ENCODE data around the gene KRTAP20-3.

The KRTAP20-3 gene

GRCh38 chr21:30642564-30642963, at the start of gene KRTAP20-3:
TSS of gene KRTAP20-3 (plus strand) at chr21:30642864.
- DNase-seq (ENCODE audit: low read depth in 3 of 3): no peak

DNA sequence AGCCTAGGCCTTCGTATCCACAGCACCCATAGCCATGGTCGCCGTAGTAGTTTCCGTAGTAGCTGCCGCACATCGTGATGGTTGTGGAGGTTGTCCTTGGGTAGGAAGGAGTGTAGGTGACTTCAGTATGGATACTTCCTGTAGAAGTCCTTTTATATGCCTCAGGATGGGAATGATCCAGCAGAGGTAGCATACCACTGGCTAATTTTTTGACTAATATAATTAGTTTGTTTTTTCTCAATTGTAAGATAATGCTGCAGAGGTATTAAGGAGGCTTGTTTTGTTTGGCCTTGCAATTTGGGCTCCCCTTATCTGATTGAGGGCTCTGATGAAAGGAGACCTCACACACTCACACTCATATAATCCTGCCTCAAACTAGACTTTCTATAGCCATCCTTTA, 43.9 kb upstream of the KRTAP20-3 start, which contains the start of gene KRTAP6-2:
KRTAP6-2 (minus strand) TSS at position 101 of the 400 bp plus-strand sequence; CDS start at position 73, 28 bp downstream.
- DNase-seq (ENCODE audit: low read depth in 3 of 3): no peak

DNA sequence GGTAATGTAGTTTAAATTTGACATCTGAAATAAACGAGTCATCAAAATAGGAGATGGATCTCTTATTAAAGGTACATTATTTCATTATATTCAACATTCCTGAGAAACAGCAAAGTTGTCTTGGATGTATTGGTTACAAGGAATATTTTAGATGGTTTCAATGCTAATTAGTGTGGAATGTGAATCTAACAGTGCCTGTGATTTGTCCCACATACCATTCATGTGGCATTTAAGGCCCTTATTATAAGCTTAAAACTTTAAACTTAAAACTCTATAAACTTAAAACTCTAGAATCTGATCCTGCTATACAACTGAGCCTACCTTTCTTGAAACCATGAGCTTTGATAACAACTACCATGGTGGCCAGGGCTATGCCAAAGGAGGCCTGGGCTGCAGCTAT, 41.9 kb upstream of the KRTAP20-3 start, which contains the start of gene KRTAP22-1:
KRTAP22-1 (plus strand) TSS at position 301 of the 400 bp plus-strand sequence.
- no peak for DNase-seq (ENCODE audit: low read depth in 3 of 3)

DNA sequence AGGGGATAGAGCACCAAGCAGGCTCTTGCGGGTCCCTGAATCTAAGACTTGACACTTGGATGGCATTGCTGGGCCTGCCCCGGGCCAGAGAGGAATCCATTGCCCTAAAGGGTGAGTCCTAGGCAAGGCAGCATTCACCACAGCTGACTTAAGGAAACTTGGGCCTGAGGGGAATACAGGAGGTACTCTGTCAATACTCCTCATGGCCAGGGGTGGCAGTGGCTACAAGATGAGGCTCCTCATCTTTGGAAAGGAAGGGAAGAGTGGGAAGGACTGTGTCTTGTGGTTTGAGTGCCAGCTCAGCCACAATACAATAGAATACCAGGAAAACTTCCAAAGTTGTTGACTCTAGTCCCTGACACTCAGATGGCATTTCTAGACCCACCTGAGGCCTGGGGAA, 36.7 kb upstream of the KRTAP20-3 start:
- no peak for DNase-seq (ENCODE audit: low read depth in 3 of 3)

- DNase-seq (ENCODE audit: low read depth in 3 of 3): no peak
These were observed 30.5 kb upstream of the KRTAP20-3 start for GRCh38 chr21:30612132-30612531.

DNA sequence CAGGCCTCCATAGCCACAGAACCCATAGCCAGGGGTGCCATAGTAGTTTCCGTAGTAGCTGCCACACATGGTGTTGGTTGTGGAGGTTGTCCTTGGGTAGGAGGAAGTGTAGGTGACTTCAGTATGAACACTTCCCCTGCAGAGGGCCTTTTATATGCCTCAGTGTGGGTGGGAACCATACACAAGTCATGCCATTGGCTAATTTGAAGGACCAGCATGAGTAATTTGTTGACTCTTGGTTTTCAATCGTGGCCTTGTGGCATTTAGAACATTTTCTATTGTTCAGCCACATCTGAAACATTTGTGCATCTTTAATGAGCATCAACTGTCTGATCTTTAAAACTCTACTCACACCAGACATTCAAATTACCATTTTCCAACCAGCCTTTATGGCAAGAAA, 28.8 kb upstream of the KRTAP20-3 start, which contains the start of gene KRTAP6-1:
KRTAP6-1 (minus strand) TSS at position 95 of the 400 bp plus-strand sequence; CDS start at position 69, 26 bp downstream.
- DNase-seq (ENCODE audit: low read depth in 3 of 3): no peak

- DNase-seq (ENCODE audit: low read depth in 3 of 3): no peak
These were observed 27.5 kb upstream of the KRTAP20-3 start for GRCh38 chr21:30615199-30615598.

GRCh38 chr21:30616125-30616524, 26.5 kb upstream of the KRTAP20-3 start, which contains the start of gene KRTAP20-1:
TSS of gene KRTAP20-1 (plus strand) at chr21:30616425. CDS start at chr21:30616455, 30 bp downstream.
- no peak for DNase-seq (ENCODE audit: low read depth in 3 of 3)

GRCh38 chr21:30620080-30620479, 22.6 kb upstream of the KRTAP20-3 start:
- DNase-seq (ENCODE audit: low read depth in 3 of 3): no peak

GRCh38 chr21:30620522-30620921, 22.1 kb upstream of the KRTAP20-3 start, which contains the start of gene KRTAP20-4:
TSS of gene KRTAP20-4 (plus strand) at chr21:30620627.
- no peak for DNase-seq (ENCODE audit: low read depth in 3 of 3)

- DNase-seq (ENCODE audit: low read depth in 3 of 3): no peak
These were observed 19.3 kb upstream of the KRTAP20-3 start for GRCh38 chr21:30623362-30623761.

DNA sequence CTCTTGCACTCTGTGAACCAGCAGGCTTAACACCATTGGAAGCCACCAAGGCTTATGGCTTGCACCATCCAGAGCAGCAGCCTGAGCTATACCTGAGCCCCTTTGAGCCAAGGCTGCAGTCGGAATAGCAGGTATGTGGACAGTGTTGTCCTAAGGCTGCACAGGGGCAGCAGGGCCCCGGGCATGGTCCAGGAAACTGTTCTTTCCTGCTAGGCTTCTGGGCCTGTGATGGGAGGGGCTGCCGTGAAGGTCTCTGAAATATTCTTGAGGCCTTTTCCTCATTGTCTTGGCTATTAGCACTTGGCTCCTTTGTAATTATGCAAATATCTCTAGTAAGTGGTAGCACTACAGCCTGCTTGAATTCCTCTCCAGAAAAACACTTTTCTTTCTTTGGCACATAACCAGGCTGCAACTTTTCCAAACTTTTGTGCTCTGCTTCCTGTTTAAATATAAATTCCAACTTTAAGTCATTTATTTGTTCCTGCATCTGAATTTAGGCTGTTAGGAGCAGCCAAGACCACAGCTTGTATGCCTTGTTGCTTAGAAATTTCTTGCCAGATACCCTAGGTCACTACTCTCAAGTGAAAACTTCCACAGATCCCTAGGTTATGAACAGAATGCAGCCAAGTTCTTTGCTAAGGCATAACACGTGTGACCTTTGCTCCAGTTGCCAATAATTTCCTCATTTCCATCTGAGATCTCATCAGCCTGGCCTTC, 17.1 kb upstream of the KRTAP20-3 start:
- DNase-seq (ENCODE audit: low read depth in 3 of 3): no peak

GRCh38 chr21:30628109-30628508, 14.6 kb upstream of the KRTAP20-3 start:
- no peak for DNase-seq (ENCODE audit: low read depth in 3 of 3)

GRCh38 chr21:30629200-30629599, 13.5 kb upstream of the KRTAP20-3 start:
- no peak for DNase-seq (ENCODE audit: low read depth in 3 of 3)

- DNase-seq (ENCODE audit: low read depth in 3 of 3): no peak
These were observed 7.8 kb upstream of the KRTAP20-3 start, which contains the start of gene KRTAP20-2 for GRCh38 chr21:30634906-30635305. TSS of gene KRTAP20-2 (plus strand) at chr21:30635206. CDS start at chr21:30635264, 58 bp downstream.

- DNase-seq (ENCODE audit: low read depth in 3 of 3): no peak
These were observed 4.0 kb upstream of the KRTAP20-3 start for GRCh38 chr21:30638686-30639085.

DNA sequence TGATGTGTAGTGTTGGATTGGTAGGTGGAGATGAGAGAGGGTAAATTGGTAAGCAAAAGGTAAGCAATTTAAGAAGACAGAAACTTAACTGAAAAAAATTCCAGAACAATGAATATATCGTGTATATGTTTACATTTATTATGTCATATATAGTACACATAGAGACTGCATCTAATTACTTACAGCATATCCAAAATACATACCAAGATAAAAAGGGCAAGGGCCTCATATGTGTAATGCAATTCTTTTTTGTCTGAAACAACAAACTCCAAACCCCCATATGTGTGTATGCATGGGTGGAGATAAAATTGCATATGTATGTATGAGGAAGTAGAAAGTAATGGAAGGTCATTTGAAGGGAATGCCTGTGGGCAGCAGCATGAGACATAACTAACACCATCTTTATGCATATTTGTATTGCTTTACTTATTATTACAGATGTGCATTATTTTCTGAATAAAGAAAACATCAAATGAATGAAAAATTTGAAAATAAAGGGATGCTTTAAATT, 4.3 kb downstream of the KRTAP20-3 start:
- DNase-seq (ENCODE audit: low read depth in 3 of 3): no peak

GRCh38 chr21:30652891-30653290, 10.2 kb downstream of the KRTAP20-3 start:
- DNase-seq (ENCODE audit: low read depth in 3 of 3): no peak

GRCh38 chr21:30668776-30669175, 26.1 kb downstream of the KRTAP20-3 start:
- DNase-seq (ENCODE audit: low read depth in 3 of 3): no peak

- no peak for DNase-seq (ENCODE audit: low read depth in 3 of 3)
These were observed 30.5 kb downstream of the KRTAP20-3 start for GRCh38 chr21:30672985-30673650.

DNA sequence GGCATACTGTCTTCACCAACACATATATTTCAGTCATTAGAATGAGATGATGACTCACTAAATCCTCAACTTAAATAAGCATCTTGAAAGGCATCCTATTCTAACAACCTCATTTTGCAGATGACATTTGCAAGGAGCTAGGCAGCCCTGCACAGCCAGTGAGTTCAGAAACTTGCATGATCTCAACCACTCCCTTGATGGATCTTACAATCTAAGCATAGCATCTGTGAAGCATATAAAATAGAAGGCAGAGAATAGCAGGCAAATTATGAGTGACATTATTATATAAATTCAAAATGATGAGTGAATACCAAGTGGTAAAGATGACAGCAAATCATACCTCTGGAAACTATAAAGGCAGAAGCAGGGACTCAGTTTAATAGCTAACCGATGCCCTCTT, 31.6 kb downstream of the KRTAP20-3 start:
- DNase-seq (ENCODE audit: low read depth in 3 of 3): no peak

DNA sequence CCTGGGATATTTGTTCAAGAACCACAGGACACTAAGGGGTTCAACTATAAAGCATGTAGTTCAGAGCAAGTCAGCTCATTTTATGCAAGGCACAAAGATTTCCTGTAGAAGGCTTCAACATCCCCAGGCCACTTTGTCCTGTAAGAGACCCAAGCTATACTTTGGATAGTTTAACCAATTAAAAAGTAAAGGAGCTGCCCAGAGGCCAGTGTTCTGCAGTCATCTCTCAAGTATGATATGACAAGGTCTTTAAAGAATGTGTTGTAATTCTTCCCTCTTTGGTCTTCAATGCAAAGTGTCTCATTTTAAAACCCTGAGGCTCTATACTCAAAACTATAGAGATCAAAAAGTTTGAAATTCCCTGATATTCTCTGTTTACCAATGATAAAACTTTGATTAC, 34.1 kb downstream of the KRTAP20-3 start:
- no peak for DNase-seq (ENCODE audit: low read depth in 3 of 3)

Measured in stimulated activated CD4-positive, alpha-beta T cell treated with anti-CD3 and anti-CD28 coated beads, TNF-alpha, amount 100 ng/mL, for 48 hours (primary cell).